Stimulated activated naive CD4-positive, alpha-beta T cell (primary cell): ENCODE measurements around the gene MAGI2.

Experiments
- DNase-seq, 6 experiments: peaks; one replicate each; lab custom pipeline; 2025; lab: John Stamatoyannopoulos, UW

Gene MAGI2

DNA sequence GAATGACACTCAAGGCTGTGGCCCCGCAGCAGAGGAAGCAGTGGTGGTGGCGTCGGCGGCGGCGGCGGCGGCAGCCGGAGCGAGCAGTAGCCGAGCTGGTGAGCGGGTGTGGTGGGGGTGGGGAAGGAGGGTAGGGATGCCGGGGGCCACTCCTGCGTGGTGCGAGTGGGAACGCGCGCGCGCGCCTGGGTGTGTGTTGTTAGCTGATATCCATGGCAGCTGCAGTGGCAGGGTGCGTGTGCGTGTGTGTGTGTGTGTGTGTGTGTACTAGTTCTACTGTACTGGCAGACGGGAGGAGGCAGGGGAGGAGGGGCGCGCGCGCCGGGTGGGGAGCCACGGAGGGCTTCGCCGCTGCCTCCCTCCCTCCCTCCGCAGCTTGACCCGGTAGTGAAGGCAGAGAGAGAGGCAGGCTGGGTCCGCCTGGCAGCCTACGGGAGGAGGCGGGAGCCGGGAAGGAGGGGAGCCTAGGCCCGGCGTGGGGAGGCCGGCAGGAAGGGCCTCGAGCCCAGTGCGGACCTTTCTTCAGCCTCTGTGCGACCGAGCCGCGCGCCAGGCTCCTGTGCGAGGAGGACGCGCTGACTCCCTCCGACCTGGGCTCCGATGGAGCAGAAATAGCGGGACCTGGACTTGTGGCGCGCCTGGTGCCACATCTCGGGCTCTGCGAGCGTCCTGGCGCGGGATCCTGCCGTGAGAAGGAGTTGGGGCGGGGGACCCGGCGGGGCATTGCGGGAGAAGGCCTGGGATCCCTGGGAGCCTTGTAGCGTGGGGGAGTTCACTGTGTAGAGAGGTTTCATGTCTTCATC lies at the start of gene MAGI2:
MAGI2 (minus strand) TSS at position 110 of the 803 bp plus-strand sequence. CDS start 347 bp downstream, outside the sequence.
- DNase-seq = no peak

DNA sequence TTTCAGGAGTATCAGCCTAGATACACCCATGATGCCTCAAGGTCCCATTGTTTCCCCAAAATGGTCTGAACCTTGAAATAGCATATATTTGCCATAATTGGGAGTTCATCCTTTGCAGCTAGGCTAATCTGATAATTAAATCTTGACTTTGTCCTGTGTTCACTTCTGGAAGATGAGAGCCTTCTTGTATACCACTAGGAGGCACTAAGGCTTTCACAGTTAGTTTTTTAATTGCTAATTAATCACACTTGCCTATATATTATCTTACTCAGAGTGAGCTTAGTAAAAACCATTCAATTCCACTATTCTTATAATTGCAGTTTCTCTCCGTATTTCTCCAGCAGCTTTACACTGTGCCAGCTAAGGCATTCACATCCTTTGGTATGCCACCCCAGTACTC lies 48.7 kb upstream of the MAGI2 start:
- DNase-seq = no peak

DNA sequence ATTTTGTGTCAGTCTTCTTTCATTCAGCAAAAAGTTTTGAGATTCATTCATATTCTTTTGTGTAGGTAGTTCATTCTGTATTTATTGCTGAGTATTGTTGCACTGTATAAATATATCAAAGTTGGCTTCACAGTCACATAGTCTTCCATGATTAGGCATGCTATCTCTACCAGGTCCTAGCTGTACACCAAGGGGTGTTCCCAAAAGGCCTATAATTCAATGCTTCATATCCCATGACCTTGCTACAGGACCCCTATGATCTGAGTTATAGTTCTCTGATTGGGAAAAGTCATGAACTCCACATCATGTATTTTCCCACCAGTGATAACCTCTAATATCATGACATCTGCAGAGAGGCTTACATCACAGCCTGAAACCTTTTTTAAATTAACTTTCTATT lies 47.3 kb upstream of the MAGI2 start:
- no peak for DNase-seq

GRCh38 chr7:79497728-79498127 lies 44.3 kb upstream of the MAGI2 start:
- no peak for DNase-seq

DNA sequence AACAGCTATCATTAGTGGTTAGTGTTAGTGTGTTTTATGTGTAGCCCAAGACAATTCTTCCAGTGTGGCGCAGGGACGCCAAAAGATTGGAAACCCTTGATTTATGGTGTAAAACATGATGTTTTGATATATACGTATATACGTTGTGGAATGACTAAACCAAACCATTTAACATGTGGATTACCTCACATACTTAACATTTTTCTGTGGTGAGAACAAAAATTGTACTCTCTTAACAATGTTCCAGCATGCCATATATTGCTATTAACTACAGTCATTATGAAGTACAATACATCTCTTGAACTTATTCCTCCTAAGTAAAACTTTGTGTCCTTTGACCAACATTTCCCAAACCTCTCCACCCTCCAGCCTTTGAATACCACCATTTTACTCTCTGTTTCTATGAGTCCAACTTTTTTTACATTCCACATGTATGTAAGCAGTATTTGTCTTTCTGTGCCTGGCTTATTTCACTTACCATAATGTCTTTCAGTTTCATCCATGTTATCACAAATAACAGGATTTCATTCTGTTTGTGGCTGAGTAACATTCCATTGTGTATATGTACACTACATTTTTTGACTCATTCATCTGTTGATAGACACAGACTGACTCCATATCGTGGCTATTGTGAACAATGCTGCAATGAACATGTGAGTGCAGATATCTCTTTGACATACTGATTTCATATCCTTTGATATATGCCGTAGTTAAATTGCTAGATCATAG lies 42.2 kb upstream of the MAGI2 start:
- no peak for DNase-seq

- no peak for DNase-seq
These were observed 40.6 kb upstream of the MAGI2 start for GRCh38 chr7:79494046-79494445.

- no peak for DNase-seq
These were observed 35.9 kb upstream of the MAGI2 start for GRCh38 chr7:79489371-79489770.

- DNase-seq = no peak
These were observed 24.9 kb upstream of the MAGI2 start for GRCh38 chr7:79478386-79478785.

DNA sequence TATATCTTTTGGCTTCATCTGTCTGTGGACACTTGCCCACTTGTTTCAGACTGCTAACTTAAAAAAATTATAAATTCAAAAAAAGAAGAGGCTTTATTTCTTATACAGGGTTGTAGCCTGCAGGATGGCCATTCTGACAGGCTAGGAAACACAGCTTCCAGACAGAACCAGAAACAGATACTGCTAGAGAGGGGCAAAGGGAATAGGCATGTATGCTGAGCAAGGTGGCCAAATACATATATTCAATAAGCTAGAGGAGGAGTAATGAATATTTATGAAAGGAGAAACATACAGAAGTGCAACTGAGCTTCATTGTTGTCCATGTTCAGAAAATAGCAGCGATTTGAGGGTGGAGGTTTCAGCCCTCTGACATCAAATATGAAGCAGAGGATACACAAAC lies 22.0 kb upstream of the MAGI2 start:
- no peak for DNase-seq

GRCh38 chr7:79471699-79472098 lies 18.2 kb upstream of the MAGI2 start:
- no peak for DNase-seq

DNA sequence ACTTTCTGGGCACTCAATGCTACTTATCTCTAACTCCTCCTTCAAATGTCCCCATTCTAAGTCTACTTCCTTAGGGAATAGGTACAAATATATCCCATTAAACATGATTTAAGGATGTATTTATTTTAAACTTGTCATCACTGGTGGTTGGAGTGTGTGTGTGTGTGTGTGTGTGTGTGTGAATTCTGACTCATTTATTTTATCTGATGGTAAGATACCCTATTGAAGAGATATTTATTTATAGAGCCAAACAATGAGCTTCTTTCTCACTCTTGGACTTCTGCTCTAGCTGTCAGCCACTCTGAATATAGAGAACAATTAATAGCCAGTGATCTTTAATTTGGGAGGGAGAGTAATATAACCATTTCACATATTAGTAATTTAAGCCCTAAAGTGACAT lies 17.8 kb upstream of the MAGI2 start:
- DNase-seq = no peak

GRCh38 chr7:79465551-79465950 lies 12.1 kb upstream of the MAGI2 start:
- no peak for DNase-seq

DNA sequence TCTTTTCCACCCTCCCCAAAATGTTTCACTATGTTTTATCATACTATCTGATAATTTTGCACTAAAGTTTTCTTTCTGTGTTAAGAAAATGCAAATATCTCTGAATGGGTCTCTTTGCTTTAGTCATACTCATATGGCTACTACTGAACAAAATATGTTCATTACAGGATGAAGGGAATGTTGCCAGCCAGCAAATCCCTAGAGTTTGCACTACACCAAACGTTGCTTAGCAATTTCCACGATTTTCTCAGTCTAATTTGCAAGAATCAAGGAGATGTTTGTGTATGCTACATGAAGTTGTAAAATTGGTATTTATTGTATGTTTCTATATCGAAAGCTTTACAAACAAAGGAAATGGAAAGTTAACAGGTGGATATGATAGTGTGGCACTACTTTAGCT lies 10.6 kb upstream of the MAGI2 start:
- DNase-seq = no peak

- DNase-seq = no peak
These were observed 8.9 kb upstream of the MAGI2 start for GRCh38 chr7:79462390-79462789.

GRCh38 chr7:79461660-79462059 lies 8.2 kb upstream of the MAGI2 start:
- DNase-seq = no peak

GRCh38 chr7:79459381-79459780 lies 5.9 kb upstream of the MAGI2 start:
- no peak for DNase-seq

GRCh38 chr7:79458796-79459195 lies 5.3 kb upstream of the MAGI2 start:
- no peak for DNase-seq

DNA sequence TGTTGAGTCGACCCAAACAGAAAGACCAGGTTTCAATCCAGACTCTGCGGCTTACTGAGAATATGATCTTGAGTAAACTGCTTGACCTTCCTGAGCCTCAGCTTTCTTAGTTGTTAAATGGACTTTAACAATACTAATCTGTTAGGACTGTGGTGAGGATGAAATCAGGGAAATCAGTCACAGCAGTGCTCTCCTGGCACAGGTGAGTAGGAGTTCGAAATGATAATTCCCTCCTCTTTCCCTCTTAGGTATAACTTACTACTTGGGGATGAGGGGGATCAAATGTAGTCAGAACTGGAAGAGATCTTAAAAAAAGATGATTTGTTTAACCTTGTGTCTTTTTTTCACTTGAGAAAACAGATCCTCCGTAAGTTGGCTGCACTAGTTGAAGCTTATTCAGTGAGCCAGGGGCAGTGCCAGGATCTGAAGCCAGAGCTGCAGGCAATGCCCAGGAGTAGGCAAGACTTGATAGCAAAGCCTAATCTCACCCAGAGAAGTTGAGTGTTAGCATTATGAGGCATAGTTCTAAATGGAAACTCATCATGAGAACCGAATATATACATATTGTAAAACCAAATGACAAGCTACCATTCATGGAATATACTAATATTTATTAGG lies 1.8 kb upstream of the MAGI2 start:
- DNase-seq = no peak

DNA sequence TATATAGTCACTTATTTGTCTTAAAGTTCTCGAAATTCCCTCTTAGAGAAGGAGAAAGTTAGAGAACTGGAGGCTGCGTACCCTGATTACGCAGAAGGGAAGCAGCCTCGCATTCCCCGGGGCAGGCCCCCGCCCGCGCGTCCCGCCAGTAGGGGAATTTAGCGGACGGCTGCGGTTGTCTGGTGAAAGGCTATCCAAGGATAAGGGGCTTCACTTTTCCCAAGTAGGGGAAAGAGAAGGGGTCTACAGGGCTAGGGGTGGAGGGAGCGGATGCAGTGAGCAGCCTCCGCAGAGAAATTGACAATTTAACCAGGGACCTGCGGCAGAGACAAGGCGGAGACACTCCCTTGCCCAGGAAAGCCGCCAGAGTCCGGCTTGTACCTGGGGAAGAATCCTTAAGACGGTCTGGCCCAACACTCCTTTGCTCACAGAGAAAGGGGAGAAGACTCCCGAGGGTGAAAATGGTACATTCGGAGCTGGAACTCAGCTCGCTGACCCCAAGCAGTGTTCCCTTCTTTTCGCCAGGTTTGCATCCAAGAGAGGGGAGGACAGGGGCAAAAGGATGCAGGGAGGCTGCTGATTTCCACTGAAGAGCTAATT lies 994 bp upstream of the MAGI2 start:
- no peak for DNase-seq

- DNase-seq = no peak
These were observed 255 bp downstream of the MAGI2 start for GRCh38 chr7:79453266-79453557.

- no peak for DNase-seq
These were observed 787 bp downstream of the MAGI2 start for GRCh38 chr7:79452495-79453265.

DNA sequence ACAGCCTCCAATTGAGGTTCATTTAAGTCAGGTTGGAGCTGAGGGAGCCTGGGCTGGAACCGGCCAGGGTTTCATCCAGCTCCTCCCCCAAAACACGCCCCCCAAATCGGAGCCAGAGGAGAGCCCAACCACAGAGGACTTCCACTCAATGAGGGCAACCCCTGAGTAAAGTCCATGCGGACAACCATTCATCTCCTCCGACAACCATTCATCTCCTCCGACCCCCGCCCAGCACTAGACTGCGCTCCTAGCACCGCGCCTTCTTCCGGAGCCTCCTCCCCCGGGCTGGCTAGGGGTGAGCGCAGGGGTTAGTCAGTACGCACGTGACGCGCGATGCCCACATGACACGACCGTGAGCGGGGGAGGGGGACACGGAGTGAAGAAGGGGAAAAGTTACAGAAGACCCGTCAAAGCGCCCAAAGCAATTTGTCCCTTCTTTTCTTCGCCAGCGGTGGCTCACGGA lies 1.4 kb downstream of the MAGI2 start:
- no peak for DNase-seq
